SK-N-SH (cell line): ENCODE results near the gene CPVL.

Source experiments
- CHD2 ChIP-seq: fragments of 150-350 bp; IDR thresholded peaks from 2 replicates; pipeline ENCODE4 v1.6.1; 2018; ENCODE audit warnings: low read length; ENCODE audit not compliant: partially characterized antibody
- EZH2phosphoT487 ChIP-seq: fragments of 200-600 bp; sonication (generic); IDR thresholded peaks from 2 replicates; pipeline ENCODE4 v1.6.1; 2017; ENCODE audit warnings: low read depth, mixed run types, mild to moderate bottlenecking, antibody characterized with exemption, moderate library complexity, borderline replicate concordance
- FOSL2 ChIP-seq: IDR thresholded peaks from 2 replicates; pipeline ENCODE4 v1.4.0; 2012; ENCODE audit warnings: low read depth, mild to moderate bottlenecking, moderate library complexity, borderline replicate concordance
- FOXM1 ChIP-seq: IDR thresholded peaks from 2 replicates; pipeline ENCODE4 v1.4.0; 2012; ENCODE audit warnings: low read depth, mild to moderate bottlenecking
- GABPA ChIP-seq: IDR thresholded peaks from 2 replicates; pipeline ENCODE4 v1.4.0; 2012; ENCODE audit warnings: low read depth, mild to moderate bottlenecking
- POLR2AphosphoS5 ChIP-seq: IDR thresholded peaks from 2 replicates; pipeline ENCODE4 v1.6.1; 2012; ENCODE audit warnings: low read depth, low read length
- RAD21 ChIP-seq: IDR thresholded peaks from 2 replicates; pipeline ENCODE4 v1.6.1; 2012; ENCODE audit warnings: mild to moderate bottlenecking, low read length
- RCOR1 ChIP-seq: fragments of 150-350 bp; IDR thresholded peaks from 2 replicates; pipeline ENCODE4 v1.6.1; 2017; ENCODE audit warnings: antibody characterized with exemption, low read length
- REST ChIP-seq: IDR thresholded peaks from 2 replicates; pipeline ENCODE4 v1.6.1; 2012; ENCODE audit warnings: mild to moderate bottlenecking, low read depth, low read length, moderate library complexity
- RFX5 ChIP-seq: IDR thresholded peaks from 2 replicates; pipeline ENCODE4 v1.6.1; 2012; ENCODE audit warnings: mild to moderate bottlenecking, improper control_type of control experiment, low read length
- RXRA ChIP-seq: IDR thresholded peaks from 2 replicates; pipeline ENCODE4 v1.4.0; 2012; ENCODE audit warnings: low read depth, mild to moderate bottlenecking, borderline replicate concordance
- TAF1 ChIP-seq: IDR thresholded peaks from 2 replicates; pipeline ENCODE4 v1.6.1; 2012; ENCODE audit warnings: low read depth, mild to moderate bottlenecking, low read length, moderate library complexity, borderline replicate concordance
- YY1 ChIP-seq: IDR thresholded peaks from 2 replicates; pipeline ENCODE4 v1.4.0; 2012; ENCODE audit warnings: low read depth, mild to moderate bottlenecking
- TF ChIP-seq, protein P1 (sequence below): fragments of 200-600 bp; sonication (generic); IDR thresholded peaks from 2 replicates; pipeline ENCODE4 v1.6.1; 2017; ENCODE audit warnings: antibody characterized with exemption, mild to moderate bottlenecking, moderate library complexity

- TF ChIP-seq, protein P1, sequence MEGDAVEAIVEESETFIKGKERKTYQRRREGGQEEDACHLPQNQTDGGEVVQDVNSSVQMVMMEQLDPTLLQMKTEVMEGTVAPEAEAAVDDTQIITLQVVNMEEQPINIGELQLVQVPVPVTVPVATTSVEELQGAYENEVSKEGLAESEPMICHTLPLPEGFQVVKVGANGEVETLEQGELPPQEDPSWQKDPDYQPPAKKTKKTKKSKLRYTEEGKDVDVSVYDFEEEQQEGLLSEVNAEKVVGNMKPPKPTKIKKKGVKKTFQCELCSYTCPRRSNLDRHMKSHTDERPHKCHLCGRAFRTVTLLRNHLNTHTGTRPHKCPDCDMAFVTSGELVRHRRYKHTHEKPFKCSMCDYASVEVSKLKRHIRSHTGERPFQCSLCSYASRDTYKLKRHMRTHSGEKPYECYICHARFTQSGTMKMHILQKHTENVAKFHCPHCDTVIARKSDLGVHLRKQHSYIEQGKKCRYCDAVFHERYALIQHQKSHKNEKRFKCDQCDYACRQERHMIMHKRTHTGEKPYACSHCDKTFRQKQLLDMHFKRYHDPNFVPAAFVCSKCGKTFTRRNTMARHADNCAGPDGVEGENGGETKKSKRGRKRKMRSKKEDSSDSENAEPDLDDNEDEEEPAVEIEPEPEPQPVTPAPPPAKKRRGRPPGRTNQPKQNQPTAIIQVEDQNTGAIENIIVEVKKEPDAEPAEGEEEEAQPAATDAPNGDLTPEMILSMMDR, result no peak
- no peak for TF ChIP-seq RAD21
- no peak for TF ChIP-seq POLR2AphosphoS5
- TF ChIP-seq FOSL2, result no peak
- TF ChIP-seq YY1, result no peak
- TF ChIP-seq RFX5, result no peak
- TF ChIP-seq EZH2phosphoT487, result no peak
- no peak for TF ChIP-seq FOXM1
- TF ChIP-seq RXRA, result no peak
- no peak for TF ChIP-seq GABPA
- TF ChIP-seq RCOR1, result no peak
- no peak for TF ChIP-seq REST
- TF ChIP-seq CHD2, result no peak
- TF ChIP-seq TAF1, result no peak
Measured at GRCh38 chr7:28981161-28981465, 165.2 kb downstream of the CPVL start.
